ENCODE results near the gene HM13. TPM values are rescaled to one million over a fixed set of nuclear protein-coding genes. Genes with fewer than 3 reads are reported as not detected.

HM13 gene
- total RNA-seq, 1 experiment from 2014 or later, result 183 TPM

- Histone ChIP-seq H4K20me1 (ENCODE audit: insufficient read depth) (no peaks in the 10 kb centered on the region), H3K27ac (ENCODE audit: low read depth, low read length) (peak overlapping the region; percentile 98), H2AFZ (ENCODE audit: low read depth, low read length, poor library complexity, severe bottlenecking) (no peak overlapping the region), H3K9me3 (ENCODE audit: control insufficient read depth in 1 of 2, insufficient read depth in 1 of 2, low read depth in 1 of 2, low read length in 2 of 2) (no peaks in the 10 kb centered on the region), H3K79me2 (ENCODE audit: insufficient read depth, low read length) (0 out of 2 replicates have a peak, but pooled peaks cover 7% of the 10 kb centered on the region), H3K36me3 (ENCODE audit: control insufficient read depth in 1 of 2, insufficient read depth in 2 of 2, low read length in 2 of 2) (no peaks in the 10 kb centered on the region), H3K9ac (ENCODE audit: low read length) (peak overlapping the region; percentile 52), H3K27me3 (ENCODE audit: insufficient read depth, low read length) (no peaks in the 10 kb centered on the region), H3K9me2 (ENCODE audit: insufficient read depth) (no peaks in the 10 kb centered on the region), H3K4me3 (replicated peaks in 1 of 2; ENCODE audit: low read depth in 1 of 2, low read length in 2 of 2) (no peak overlapping the region), H3K4me2 (ENCODE audit: low read length) (peak overlapping the region; percentile 72), H3K4me1 (ENCODE audit: control insufficient read depth in 1 of 2, insufficient read depth in 2 of 2, low read length in 2 of 2) (peaks cover 87 to 94% of the 10 kb centered on the region in 2 experiments)
- TF ChIP-seq ZFX (IDR thresholded peaks at IDR 0.05) (no peak), EZH2 (IDR thresholded peaks at IDR 0.05) (no peak), SRF (IDR thresholded peaks at IDR 0.05; ENCODE audit: low read depth) (no peak), CEBPB (IDR thresholded peaks at IDR 0.05; ENCODE audit: low read depth) (no peak), ZNF274 (IDR thresholded peaks at IDR 0.05; ENCODE audit: low read depth, low read length) (no peak), CBX3 (IDR thresholded peaks at IDR 0.05; ENCODE audit: low read depth) (no peak), ATF3 (IDR thresholded peaks at IDR 0.05) (no peak), ELF1 (IDR thresholded peaks at IDR 0.05; ENCODE audit: borderline replicate concordance, low read depth) (no peak), POLR2A (IDR thresholded peaks at IDR 0.05; ENCODE audit: borderline replicate concordance, extremely low read depth, insufficient read depth, insufficient read length) (no peak), RAD21 (IDR thresholded peaks at IDR 0.05; ENCODE audit: low read depth) (no peak)
- DNase-seq (ENCODE audit: low read depth, low spot score) (no peak), ATAC-seq (no peak)
- no TSS peak for BruUV-seq (replicated peaks)
- ChIA-PET RAD21 (ENCODE audit: low non-redundant PET in 1 of 2, low total read pairs in 2 of 2, uncharacterized antibody in 2 of 2, unreplicated experiment in 2 of 2) (interaction anchor here (1.5 to 5.7 kb wide), 4 partner anchors 9 to 42 kb away, joined by 5 to 74 read pairs (median 10); no protein-coding TSS in a partner anchor), CTCF (interaction anchor here (0.5 to 10.8 kb wide), 11 partner anchors 12 to 169 kb away, joined by 3 to 256 read pairs (median 8); partner anchors contain the start of genes HM13, ID1 and TPX2), POLR2A (interaction anchor here (0.6 to 28.6 kb wide), 4 partner anchors 9 to 153 kb away, joined by 3 to 1106 read pairs (median 14); partner anchors contain the start of gene ID1)
- intact Hi-C loops (cut with micrococcal nuclease), result no loop called here
Observed at GRCh38 chr20:31570021-31570463, 55.8 kb downstream of the HM13 start.

Measured in HCT116 (cell line).